Left colon (tissue), 2 donors: Measurements from ENCODE around the gene DDX55. TPM values are rescaled to one million over a fixed set of nuclear protein-coding genes. Genes with fewer than 3 reads are reported as not detected.

ENCODE experiments used
- ATAC-seq: fragments of 200-7000 bp; cut with Tn5 transposase; one replicate; pipeline ENCODE4 v1.9.1; 2020; ENCODE audit warnings: mild to moderate bottlenecking, moderate library complexity
- DNase-seq, 2 donors: peaks; one replicate each; pipeline ENCODE4 v3.0.0-alpha.2; 2020
- intact Hi-C, 2 donors: fragments of 100-400 bp; cut with DNase I in 1 of 2; cut with micrococcal nuclease in 1 of 2; formaldehyde crosslinking; loops; one replicate each; pipeline versions ENCODE4 v1.11.2 to v1.14.0; 2022; cut with DNase I, micrococcal nuclease
- total RNA-seq, 2 donors: library from RNA; stranded (reverse); fragmentation: NEBNext Ultra II Directional; extraction: Animal tissue kit (Norgen Biotek cat#: 25700); gene quantifications; one replicate each; pipeline ENCODE4 v1.2.1, GENCODE V29; 2021
- donor health status: DM: no; HTN: no; CAD: no.
- donor health status: DM: yes; HTN: yes; CAD: no.

Gene DDX55
- total RNA-seq, 2 donors from 2014 or later = 13.0 to 15.4 TPM

GRCh38 chr12:123657211-123657610 lies 55.3 kb downstream of the DDX55 start:
- no peak for DNase-seq
- ATAC-seq = no peak
- intact Hi-C loops = no loop called here

- ATAC-seq (no peak), DNase-seq (no peak)
- intact Hi-C loops = no loop called here
Measured at GRCh38 chr12:123659996-123660727, 58.3 kb downstream of the DDX55 start.

- intact Hi-C loops = no loop called here
- ATAC-seq (no peak), DNase-seq (no peak)
Measured at GRCh38 chr12:123667771-123668170, 65.9 kb downstream of the DDX55 start.

Other genes starting within 250 kb of the DDX55 start
- gene SBNO1, start 237.3 kb upstream of the DDX55 start, total RNA-seq = 10 to 100 TPM; 28.3 to 31.0 TPM
- gene KMT5A, start 218.0 kb upstream of the DDX55 start, total RNA-seq = 10 to 100 TPM; 38.3 to 52.0 TPM
- gene RILPL2, start 165.4 kb upstream of the DDX55 start, total RNA-seq = 1 to 10 TPM; 1.1 to 1.9 TPM
- gene SNRNP35, start 144.0 kb upstream of the DDX55 start, total RNA-seq = 10 to 100 TPM; 18.7 to 23.8 TPM
- 1 to 10 TPM; 4.3 to 4.9 TPM for gene RILPL1, start 68.4 kb upstream of the DDX55 start, total RNA-seq
- 100 to 1,000 TPM; 229 to 262 TPM for gene TMED2, start 17.5 kb upstream of the DDX55 start, total RNA-seq
- 10 to 100 TPM; 38.8 to 43.4 TPM for gene EIF2B1, start 31.6 kb downstream of the DDX55 start, total RNA-seq
- 10 to 100 TPM; 19.6 to 25.1 TPM for gene GTF2H3, start 31.7 kb downstream of the DDX55 start, total RNA-seq
- 1 to 10 TPM; 4.8 to 6.0 TPM for gene TCTN2, start 69.0 kb downstream of the DDX55 start, total RNA-seq
- gene ATP6V0A2, start 110.3 kb downstream of the DDX55 start, total RNA-seq = 10 to 100 TPM; 31.3 to 32.6 TPM
- gene DNAH10, start 160.2 kb downstream of the DDX55 start, total RNA-seq = under 1 TPM; 0.15 to 0.39 TPM